Activated CD8-positive, alpha-beta memory T cell treated with anti-CD3 and anti-CD28 coated beads, Interleukin-2, amount 50 U/mL, for 24 hours (primary cell): ENCODE results near the gene MTHFD2.
"Not testable (repeated sequence)": the region's sequence is repeated elsewhere in the genome, so short reads cannot be mapped to it uniquely, and the experiment has no call there.

Source experiments
- DNase-seq: peaks from one replicate; pipeline ENCODE4 v3.0.0-alpha.2; 2020; ENCODE audit errors: extremely low read depth

MTHFD2 gene

GRCh38 chr2:74197049-74197448 is 1.4 kb upstream of the MTHFD2 start:
- DNase-seq, result no peak

GRCh38 chr2:74198023-74198460 is 373 bp upstream of the MTHFD2 start:
- no peak for DNase-seq

DNA sequence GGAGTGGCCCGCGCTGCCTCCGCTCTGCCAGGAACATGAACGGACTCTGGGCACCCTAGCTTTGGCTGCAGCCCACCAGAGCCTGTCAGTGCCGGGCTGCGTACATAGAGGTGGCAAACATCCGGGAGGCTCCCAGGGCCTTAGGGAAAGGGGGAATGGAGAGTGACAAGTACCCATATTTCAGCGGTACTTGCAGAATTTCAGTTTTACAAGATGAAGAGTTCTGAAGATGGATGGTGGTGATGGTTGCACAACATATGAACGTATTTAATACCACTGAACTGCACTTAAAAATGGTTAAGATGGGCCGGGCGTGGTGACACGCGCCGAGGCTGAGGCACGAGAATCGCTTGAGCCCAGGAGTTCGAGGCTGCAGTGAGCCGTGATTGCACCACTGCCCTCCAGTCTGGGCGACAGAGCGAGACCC is 873 bp downstream of the MTHFD2 start:
- no peak for DNase-seq

GRCh38 chr2:74199871-74200305 is 1.5 kb downstream of the MTHFD2 start:
- DNase-seq, result no peak

GRCh38 chr2:74201196-74201595 is 2.8 kb downstream of the MTHFD2 start:
- DNase-seq, result no peak

DNA sequence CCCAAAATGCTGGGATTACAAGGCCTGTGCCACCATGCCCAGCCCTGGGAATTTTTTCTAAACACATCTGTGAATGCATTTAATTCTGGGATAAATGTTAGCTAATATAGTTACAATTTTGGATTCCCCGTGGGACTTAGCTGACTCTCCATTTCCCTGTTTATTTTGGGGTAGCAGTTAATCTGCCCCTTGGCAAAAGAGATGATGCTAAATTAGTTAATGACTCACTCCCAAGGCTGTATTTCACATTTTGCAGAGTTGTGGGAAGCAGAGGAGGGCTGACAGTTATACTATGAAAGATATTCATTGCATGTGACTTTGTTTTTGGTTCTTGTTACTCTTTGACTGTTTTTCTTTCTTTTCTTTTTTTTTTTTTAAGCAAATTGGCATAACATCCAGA is 3.2 kb downstream of the MTHFD2 start:
- no peak for DNase-seq

DNA sequence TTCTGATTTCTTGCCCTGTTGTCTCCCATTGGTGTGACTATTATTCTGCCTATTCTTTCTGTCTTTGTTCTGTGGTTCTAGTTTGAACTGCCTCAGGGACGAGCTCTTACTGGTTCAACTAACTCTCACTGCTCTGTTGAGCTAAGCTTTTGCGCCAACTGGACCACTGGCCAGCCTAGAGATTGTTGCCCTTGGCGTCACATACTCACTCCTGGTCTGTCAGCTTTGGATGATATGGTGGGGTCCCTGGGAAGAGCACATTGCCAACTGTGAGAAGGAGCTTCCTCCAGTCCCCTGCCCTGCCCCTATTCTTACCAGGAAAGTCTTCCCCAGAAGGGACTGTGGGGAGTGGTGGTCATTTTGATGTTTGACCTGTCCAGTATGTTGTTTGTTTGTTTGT is 6.0 kb downstream of the MTHFD2 start:
- DNase-seq, result no peak

GRCh38 chr2:74205113-74205512 is 6.7 kb downstream of the MTHFD2 start:
- DNase-seq, result no peak

- no peak for DNase-seq
These were observed 7.2 kb downstream of the MTHFD2 start for GRCh38 chr2:74205596-74205995.

DNA sequence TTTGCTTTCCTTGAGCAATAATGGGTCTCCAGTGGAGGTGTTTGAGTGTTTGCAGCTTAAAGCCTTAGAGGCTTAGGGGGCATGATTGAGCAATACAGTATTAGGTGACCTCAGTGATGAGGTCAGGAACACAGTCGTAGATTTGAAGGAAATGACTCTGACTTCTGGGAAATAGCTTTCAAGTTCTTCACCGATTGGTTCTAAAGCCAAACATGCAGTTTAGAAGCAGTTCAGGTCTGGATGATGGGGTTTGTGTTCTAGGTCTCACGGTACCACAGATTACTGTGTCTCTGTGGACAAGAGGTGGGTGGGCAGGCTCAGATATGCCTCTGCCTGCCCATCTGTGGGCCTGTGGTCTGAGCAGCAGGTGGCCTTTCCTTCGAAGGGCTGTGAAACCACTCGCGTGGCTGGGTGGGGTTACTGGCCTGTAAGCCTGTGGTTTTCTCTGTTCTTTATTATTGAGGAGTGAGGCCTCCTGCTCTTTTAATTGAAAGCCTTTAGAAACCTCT is 7.8 kb downstream of the MTHFD2 start:
- no peak for DNase-seq

- DNase-seq, result no peak
These were observed 14.4 kb downstream of the MTHFD2 start for GRCh38 chr2:74212702-74213410.

- DNase-seq, result not testable (repeated sequence)
These were observed 17.4 kb downstream of the MTHFD2 start for GRCh38 chr2:74215771-74216170.

DNA sequence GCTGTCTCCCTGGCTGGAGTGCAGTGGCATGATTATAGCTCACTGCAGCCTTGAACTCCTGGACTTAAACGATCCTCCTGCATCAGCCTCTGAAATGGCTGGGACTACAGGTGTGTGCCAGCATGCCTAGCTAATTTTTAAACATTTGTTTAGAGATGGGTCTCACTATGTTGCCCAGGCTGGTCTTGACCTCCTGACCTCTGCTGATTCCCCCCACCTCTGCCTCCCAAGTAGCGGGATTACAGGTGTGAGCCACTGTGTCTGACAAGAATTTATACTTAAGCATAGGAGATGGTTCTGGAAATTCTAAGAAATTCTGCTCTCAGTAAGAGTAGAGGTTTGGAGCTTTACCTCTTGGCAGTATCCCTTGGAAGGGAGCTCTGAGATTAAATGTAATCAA is 18.2 kb downstream of the MTHFD2 start:
- DNase-seq, result no peak

DNA sequence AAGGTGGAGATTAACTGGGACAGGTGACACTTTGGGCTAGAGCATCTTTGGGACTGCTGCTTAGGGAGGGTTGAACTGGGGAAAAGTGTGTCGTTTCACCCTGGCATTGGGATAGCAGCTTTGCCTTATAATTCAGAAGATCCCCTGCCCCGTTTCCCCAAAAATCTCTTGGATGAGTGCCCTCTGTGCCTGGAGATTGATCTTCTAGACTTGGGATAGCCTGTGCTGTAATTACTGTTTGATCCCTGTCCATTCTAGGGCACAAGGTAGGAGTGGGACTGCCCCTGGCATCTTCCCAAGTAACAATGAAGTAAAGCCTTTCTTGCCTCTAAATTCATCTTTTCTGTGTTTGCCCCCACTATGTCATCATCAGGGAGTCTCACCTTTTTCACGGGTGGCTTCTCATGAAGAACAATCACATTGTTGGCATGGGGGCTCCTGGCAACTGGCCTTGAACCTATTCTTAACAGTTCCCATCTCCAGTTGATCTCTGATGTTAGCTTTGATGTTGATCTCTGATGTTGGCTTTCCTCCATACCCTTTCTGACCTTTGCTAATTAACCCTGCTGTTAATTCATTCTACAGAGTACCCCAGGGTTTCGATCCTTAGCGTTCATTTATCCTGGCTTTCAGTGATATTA is 21.6 kb downstream of the MTHFD2 start:
- DNase-seq, result no peak

GRCh38 chr2:74221091-74221490 is 22.7 kb downstream of the MTHFD2 start:
- DNase-seq, result no peak

GRCh38 chr2:74221604-74222299 is 23.3 kb downstream of the MTHFD2 start:
- no peak for DNase-seq

- no peak for DNase-seq
These were observed 23.9 kb downstream of the MTHFD2 start for GRCh38 chr2:74222300-74222650.

- no peak for DNase-seq
These were observed 25.7 kb downstream of the MTHFD2 start for GRCh38 chr2:74223941-74224770.

DNA sequence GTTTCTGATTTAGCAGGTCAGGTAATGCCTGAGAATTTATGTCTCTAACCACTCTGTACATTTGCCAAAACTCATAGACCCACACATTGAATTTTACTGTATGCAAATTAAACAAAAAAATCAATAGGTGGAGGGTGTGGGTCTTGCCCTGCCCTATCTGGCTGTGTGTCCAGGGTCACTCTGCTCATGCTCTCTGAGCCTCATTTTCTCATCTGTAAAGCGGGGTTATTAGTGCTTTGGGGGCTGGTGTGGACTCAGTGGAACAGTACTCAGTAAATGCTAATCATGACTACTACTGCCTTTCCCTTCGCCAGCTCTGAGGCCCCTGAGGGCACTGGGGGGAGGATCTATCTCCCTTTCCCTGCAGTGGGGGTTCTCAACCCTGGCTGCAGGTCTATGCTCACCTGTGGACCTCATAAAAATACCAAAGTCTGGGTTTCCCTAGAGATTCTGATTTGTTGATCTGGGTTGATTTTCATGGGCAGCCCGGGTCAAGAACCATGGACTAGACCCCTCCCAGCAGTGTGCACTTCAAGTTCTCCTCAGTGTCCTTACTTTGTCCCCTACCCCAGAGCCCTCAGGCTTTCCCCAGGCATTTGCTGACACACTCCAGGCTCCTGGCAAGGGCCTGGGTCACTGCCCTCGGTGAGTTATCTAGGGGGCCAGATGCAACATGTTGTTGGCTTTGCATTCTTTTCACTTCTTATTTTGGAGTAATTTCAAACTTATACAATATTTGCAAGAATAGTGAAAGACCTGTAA is 27.5 kb downstream of the MTHFD2 start:
- no peak for DNase-seq

DNA sequence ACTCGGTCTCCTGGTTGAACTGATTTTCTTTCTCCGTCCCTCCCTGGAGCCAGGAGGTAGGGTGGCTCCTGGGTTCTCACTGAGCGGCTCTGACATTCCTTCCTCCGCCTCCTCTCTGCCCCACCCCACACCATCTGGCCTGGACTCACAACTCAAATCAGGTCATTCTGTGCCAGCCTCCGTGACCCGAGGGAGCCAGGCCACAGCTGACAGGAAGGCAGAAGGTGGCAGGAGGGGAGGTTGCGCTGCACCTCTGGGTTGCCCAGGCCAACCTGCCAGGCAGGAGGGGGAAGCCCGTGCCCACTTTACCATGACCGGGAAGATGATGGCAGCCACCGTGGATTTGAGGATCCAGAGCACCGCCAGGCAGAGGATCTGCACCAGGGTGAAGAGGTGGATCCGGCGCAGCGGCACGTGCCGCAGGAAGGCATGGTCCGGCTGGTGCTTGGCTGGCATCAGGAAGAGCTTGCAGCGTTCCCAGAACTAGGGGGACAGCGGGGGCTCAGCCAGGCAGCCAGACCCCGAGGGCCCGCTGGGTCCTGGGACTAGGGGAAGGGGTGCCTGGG is 28.3 kb downstream of the MTHFD2 start:
- no peak for DNase-seq

GRCh38 chr2:74227646-74228045 is 29.2 kb downstream of the MTHFD2 start:
- DNase-seq, result no peak
